Measurements from ENCODE around the gene TCHP. TPM values are rescaled to one million over a fixed set of nuclear protein-coding genes. Genes with fewer than 3 reads are reported as not detected.
"Not testable (repeated sequence)": the region's sequence is repeated elsewhere in the genome, so short reads cannot be mapped to it uniquely, and the experiment has no call there.

TCHP gene
- total RNA-seq, 1 experiment from 2014 or later: 11.8 TPM

- not testable (repeated sequence) for H3K9ac ChIP-seq (ENCODE audit: low read length); H3K27ac ChIP-seq (ENCODE audit: low read length); H3K9me2 ChIP-seq (replicated peaks; ENCODE audit: insufficient read depth, low read length); H3K4me1 ChIP-seq (ENCODE audit: low read length); H4K20me1 ChIP-seq (ENCODE audit: insufficient read depth, low read depth, low read length); H3K9me3 ChIP-seq (ENCODE audit: low read length); DNase-seq; H3K27me3 ChIP-seq (ENCODE audit: low read length); H3K4me2 ChIP-seq (ENCODE audit: low read depth, low read length, poor library complexity, severe bottlenecking); H2AFZ ChIP-seq (ENCODE audit: low read length); H3K4me3 ChIP-seq (ENCODE audit: low read length); H3K36me3 ChIP-seq (ENCODE audit: insufficient read depth, low read length)
- H3K79me2 ChIP-seq (ENCODE audit: low read length): peaks cover 22% of the 10 kb centered on the region
Measured at GRCh38 chr12:109862491-109862890, 37.6 kb upstream of the TCHP start.

GRCh38 chr12:109863847-109864712, 36.0 kb upstream of the TCHP start:
- no peak overlapping the region for H3K9ac ChIP-seq (ENCODE audit: low read length)
- H4K20me1 ChIP-seq (ENCODE audit: insufficient read depth, low read depth, low read length): no peaks in the 10 kb centered on the region
- no peaks in the 10 kb centered on the region for H3K9me3 ChIP-seq (ENCODE audit: low read length)
- H3K36me3 ChIP-seq (ENCODE audit: insufficient read depth, low read length): no peaks in the 10 kb centered on the region
- H3K27ac ChIP-seq (ENCODE audit: low read length): no peak overlapping the region
- H3K27me3 ChIP-seq (ENCODE audit: low read length): no peaks in the 10 kb centered on the region
- no peak overlapping the region for H3K4me2 ChIP-seq (ENCODE audit: low read depth, low read length, poor library complexity, severe bottlenecking)
- H2AFZ ChIP-seq (ENCODE audit: low read length): no peak overlapping the region
- H3K4me3 ChIP-seq (ENCODE audit: low read length): no peak overlapping the region
- H3K79me2 ChIP-seq (ENCODE audit: low read length): peaks cover 30% of the 10 kb centered on the region
- no peaks in the 10 kb centered on the region for H3K9me2 ChIP-seq (replicated peaks; ENCODE audit: insufficient read depth, low read length)
- H3K4me1 ChIP-seq (ENCODE audit: low read length): no peaks in the 10 kb centered on the region; the same call in 1 of the 2 replicates
- DNase-seq: no peak

- Histone ChIP-seq H2AFZ (ENCODE audit: low read length) (no peak overlapping the region), H3K9me3 (ENCODE audit: low read length) (no peaks in the 10 kb centered on the region), H3K36me3 (ENCODE audit: insufficient read depth, low read length) (no peaks in the 10 kb centered on the region), H3K4me1 (ENCODE audit: low read length) (no peaks in the 10 kb centered on the region; the same call in 1 of the 2 replicates), H3K9ac (ENCODE audit: low read length) (no peak overlapping the region), H3K27me3 (ENCODE audit: low read length) (no peaks in the 10 kb centered on the region), H4K20me1 (ENCODE audit: insufficient read depth, low read depth, low read length) (no peaks in the 10 kb centered on the region), H3K4me3 (ENCODE audit: low read length) (no peak overlapping the region), H3K4me2 (ENCODE audit: low read depth, low read length, poor library complexity, severe bottlenecking) (no peak overlapping the region), H3K9me2 (replicated peaks; ENCODE audit: insufficient read depth, low read length) (no peaks in the 10 kb centered on the region), H3K79me2 (ENCODE audit: low read length) (peaks cover 30% of the 10 kb centered on the region), H3K27ac (ENCODE audit: low read length) (no peak overlapping the region)
- no peak for DNase-seq
Measured at GRCh38 chr12:109864916-109865315, 35.2 kb upstream of the TCHP start.

- no peak for DNase-seq
- no peaks in the 10 kb centered on the region for H4K20me1 ChIP-seq (ENCODE audit: insufficient read depth, low read depth, low read length)
- H3K4me2 ChIP-seq (ENCODE audit: low read depth, low read length, poor library complexity, severe bottlenecking): no peak overlapping the region
- peaks cover 43% of the 10 kb centered on the region for H3K79me2 ChIP-seq (ENCODE audit: low read length)
- no peaks in the 10 kb centered on the region for H3K9me2 ChIP-seq (replicated peaks; ENCODE audit: insufficient read depth, low read length)
- H3K4me1 ChIP-seq (ENCODE audit: low read length): no peaks in the 10 kb centered on the region; the same call in 1 of the 2 replicates
- no peak overlapping the region for H3K27ac ChIP-seq (ENCODE audit: low read length)
- H3K27me3 ChIP-seq (ENCODE audit: low read length): no peaks in the 10 kb centered on the region
- H3K36me3 ChIP-seq (ENCODE audit: insufficient read depth, low read length): no peaks in the 10 kb centered on the region
- no peaks in the 10 kb centered on the region for H3K9me3 ChIP-seq (ENCODE audit: low read length)
- H3K4me3 ChIP-seq (ENCODE audit: low read length): no peak overlapping the region
- no peak overlapping the region for H3K9ac ChIP-seq (ENCODE audit: low read length)
- H2AFZ ChIP-seq (ENCODE audit: low read length): no peak overlapping the region
Measured at GRCh38 chr12:109868182-109869051, 31.7 kb upstream of the TCHP start.

- Histone ChIP-seq H3K9me3 (ENCODE audit: low read length) (no peaks in the 10 kb centered on the region), H3K9me2 (replicated peaks; ENCODE audit: insufficient read depth, low read length) (no peaks in the 10 kb centered on the region), H3K27ac (ENCODE audit: low read length) (no peak overlapping the region), H3K4me1 (ENCODE audit: low read length) (peaks cover 3% of the 10 kb centered on the region), H2AFZ (ENCODE audit: low read length) (no peak overlapping the region), H3K4me3 (ENCODE audit: low read length) (no peak overlapping the region), H3K79me2 (ENCODE audit: low read length) (peaks cover 53% of the 10 kb centered on the region), H3K36me3 (ENCODE audit: insufficient read depth, low read length) (no peaks in the 10 kb centered on the region), H3K27me3 (ENCODE audit: low read length) (no peaks in the 10 kb centered on the region), H3K9ac (ENCODE audit: low read length) (no peak overlapping the region), H3K4me2 (ENCODE audit: low read depth, low read length, poor library complexity, severe bottlenecking) (no peak overlapping the region), H4K20me1 (ENCODE audit: insufficient read depth, low read depth, low read length) (no peaks in the 10 kb centered on the region)
- no peak for DNase-seq
Measured at GRCh38 chr12:109870648-109871047, 29.4 kb upstream of the TCHP start.

GRCh38 chr12:109871668-109872314, 28.3 kb upstream of the TCHP start:
- Histone ChIP-seq H3K36me3 (ENCODE audit: insufficient read depth, low read length) (no peaks in the 10 kb centered on the region), H3K9ac (ENCODE audit: low read length) (no peak overlapping the region), H3K9me2 (replicated peaks; ENCODE audit: insufficient read depth, low read length) (no peaks in the 10 kb centered on the region), H3K4me1 (ENCODE audit: low read length) (peaks cover 10% of the 10 kb centered on the region), H3K79me2 (ENCODE audit: low read length) (peaks cover 47% of the 10 kb centered on the region), H3K27me3 (ENCODE audit: low read length) (no peaks in the 10 kb centered on the region), H3K4me2 (ENCODE audit: low read depth, low read length, poor library complexity, severe bottlenecking) (no peak overlapping the region), H3K4me3 (ENCODE audit: low read length) (no peak overlapping the region), H2AFZ (ENCODE audit: low read length) (no peak overlapping the region), H3K27ac (ENCODE audit: low read length) (no peak overlapping the region), H3K9me3 (ENCODE audit: low read length) (no peaks in the 10 kb centered on the region), H4K20me1 (ENCODE audit: insufficient read depth, low read depth, low read length) (no peaks in the 10 kb centered on the region)
- DNase-seq: no peak

- Histone ChIP-seq H4K20me1 (ENCODE audit: insufficient read depth, low read depth, low read length) (no peaks in the 10 kb centered on the region), H3K4me1 (ENCODE audit: low read length) (peaks cover 13% of the 10 kb centered on the region), H2AFZ (ENCODE audit: low read length) (no peak overlapping the region)
Measured at GRCh38 chr12:109873653-109874052, 26.4 kb upstream of the TCHP start.

More at GRCh38 chr12:109873653-109874052, 26.4 kb upstream of the TCHP start:
- no peak overlapping the region for H3K4me2 ChIP-seq (ENCODE audit: low read depth, low read length, poor library complexity, severe bottlenecking)
- no peak overlapping the region for H3K4me3 ChIP-seq (ENCODE audit: low read length)
- H3K9ac ChIP-seq (ENCODE audit: low read length): no peak overlapping the region
- H3K9me3 ChIP-seq (ENCODE audit: low read length): no peaks in the 10 kb centered on the region
- no peaks in the 10 kb centered on the region for H3K9me2 ChIP-seq (replicated peaks; ENCODE audit: insufficient read depth, low read length)
- peaks cover 58% of the 10 kb centered on the region for H3K79me2 ChIP-seq (ENCODE audit: low read length)
- no peaks in the 10 kb centered on the region for H3K36me3 ChIP-seq (ENCODE audit: insufficient read depth, low read length)
- H3K27me3 ChIP-seq (ENCODE audit: low read length): no peaks in the 10 kb centered on the region
- H3K27ac ChIP-seq (ENCODE audit: low read length): no peak overlapping the region
- no peak for DNase-seq

All from Karpas-422 (cell line).